ENCODE data around the gene YJEFN3.

- TF ChIP-seq, protein P1, sequence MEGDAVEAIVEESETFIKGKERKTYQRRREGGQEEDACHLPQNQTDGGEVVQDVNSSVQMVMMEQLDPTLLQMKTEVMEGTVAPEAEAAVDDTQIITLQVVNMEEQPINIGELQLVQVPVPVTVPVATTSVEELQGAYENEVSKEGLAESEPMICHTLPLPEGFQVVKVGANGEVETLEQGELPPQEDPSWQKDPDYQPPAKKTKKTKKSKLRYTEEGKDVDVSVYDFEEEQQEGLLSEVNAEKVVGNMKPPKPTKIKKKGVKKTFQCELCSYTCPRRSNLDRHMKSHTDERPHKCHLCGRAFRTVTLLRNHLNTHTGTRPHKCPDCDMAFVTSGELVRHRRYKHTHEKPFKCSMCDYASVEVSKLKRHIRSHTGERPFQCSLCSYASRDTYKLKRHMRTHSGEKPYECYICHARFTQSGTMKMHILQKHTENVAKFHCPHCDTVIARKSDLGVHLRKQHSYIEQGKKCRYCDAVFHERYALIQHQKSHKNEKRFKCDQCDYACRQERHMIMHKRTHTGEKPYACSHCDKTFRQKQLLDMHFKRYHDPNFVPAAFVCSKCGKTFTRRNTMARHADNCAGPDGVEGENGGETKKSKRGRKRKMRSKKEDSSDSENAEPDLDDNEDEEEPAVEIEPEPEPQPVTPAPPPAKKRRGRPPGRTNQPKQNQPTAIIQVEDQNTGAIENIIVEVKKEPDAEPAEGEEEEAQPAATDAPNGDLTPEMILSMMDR (conservative IDR thresholded peaks at IDR 0.05; ENCODE audit: low read length) = no peak
- no peak for TF ChIP-seq EZH2phosphoT487 (IDR thresholded peaks at IDR 0.05; ENCODE audit: borderline replicate concordance)
Observed at GRCh38 chr19:19550485-19550929, 21.8 kb downstream of the YJEFN3 start.

Measured in Loucy (cell line).